ENCODE data around the gene HEBP1. TPM values are rescaled to one million over a fixed set of nuclear protein-coding genes. Genes with fewer than 3 reads are reported as not detected.

The HEBP1 gene
- total RNA-seq, 1 donor from 2014 or later = 109 TPM

GRCh38 chr12:12964255-12964654 is 35.8 kb downstream of the HEBP1 start:
- peaks cover 7% of the 10 kb centered on the region for H3K36me3 Mint-ChIP-seq (ENCODE audit: insufficient read depth)
- no peak for TF ChIP-seq CTCF (IDR thresholded peaks at IDR 0.05; ENCODE audit: unreplicated experiment)
- H3K27ac Mint-ChIP-seq = no peak overlapping the region
- no peak overlapping the region for H3K4me3 Mint-ChIP-seq (ENCODE audit: low read depth)
- no peaks in the 10 kb centered on the region for H3K4me1 Mint-ChIP-seq (ENCODE audit: low read depth)
- no peak for DNase-seq (ENCODE audit: low spot score, unreplicated experiment)
- no peaks in the 10 kb centered on the region for H3K9me3 Mint-ChIP-seq (ENCODE audit: low read depth)
- H3K27me3 Mint-ChIP-seq = no peaks in the 10 kb centered on the region

GRCh38 chr12:12960639-12961209 is 39.3 kb downstream of the HEBP1 start:
- no peak overlapping the region for H3K4me3 Mint-ChIP-seq (ENCODE audit: low read depth)
- H3K4me1 Mint-ChIP-seq (ENCODE audit: low read depth) = no peaks in the 10 kb centered on the region
- no peak overlapping the region for H3K27ac Mint-ChIP-seq
- TF ChIP-seq CTCF (IDR thresholded peaks at IDR 0.05; ENCODE audit: unreplicated experiment) = no peak
- no peaks in the 10 kb centered on the region for H3K9me3 Mint-ChIP-seq (ENCODE audit: low read depth)
- no peak for DNase-seq (ENCODE audit: low spot score, unreplicated experiment)
- H3K36me3 Mint-ChIP-seq (ENCODE audit: insufficient read depth) = peaks cover 2% of the 10 kb centered on the region
- no peaks in the 10 kb centered on the region for H3K27me3 Mint-ChIP-seq

- no peaks in the 10 kb centered on the region for H3K36me3 Mint-ChIP-seq (ENCODE audit: insufficient read depth)
- no peak overlapping the region for H3K4me3 Mint-ChIP-seq (ENCODE audit: low read depth)
- H3K27ac Mint-ChIP-seq = peak overlapping the region; percentile 6
- no peaks in the 10 kb centered on the region for H3K27me3 Mint-ChIP-seq
- no peaks in the 10 kb centered on the region for H3K9me3 Mint-ChIP-seq (ENCODE audit: low read depth)
- TF ChIP-seq CTCF (IDR thresholded peaks at IDR 0.05; ENCODE audit: unreplicated experiment) = no peak
- DNase-seq (ENCODE audit: low spot score, unreplicated experiment) = no peak
- peaks cover 3% of the 10 kb centered on the region for H3K4me1 Mint-ChIP-seq (ENCODE audit: low read depth)
These were observed 41.2 kb downstream of the HEBP1 start for GRCh38 chr12:12958886-12959285.

- peaks cover 4% of the 10 kb centered on the region for H3K36me3 Mint-ChIP-seq (ENCODE audit: insufficient read depth)
- peaks cover under 1% of the 10 kb centered on the region for H3K27me3 Mint-ChIP-seq
- peaks cover 3% of the 10 kb centered on the region for H3K4me1 Mint-ChIP-seq (ENCODE audit: low read depth)
- no peak overlapping the region for H3K27ac Mint-ChIP-seq
- H3K9me3 Mint-ChIP-seq (ENCODE audit: low read depth) = peaks cover 6% of the 10 kb centered on the region
- no peak overlapping the region for H3K4me3 Mint-ChIP-seq (ENCODE audit: low read depth)
- no peak for TF ChIP-seq CTCF (IDR thresholded peaks at IDR 0.05; ENCODE audit: unreplicated experiment)
- no peak for DNase-seq (ENCODE audit: low spot score, unreplicated experiment)
These were observed 45.0 kb downstream of the HEBP1 start for GRCh38 chr12:12954878-12955625.

GRCh38 chr12:12954356-12954755 is 45.7 kb downstream of the HEBP1 start:
- Mint-ChIP-seq H3K4me1 (ENCODE audit: low read depth) (peaks cover 3% of the 10 kb centered on the region), H3K27ac (no peak overlapping the region), H3K9me3 (ENCODE audit: low read depth) (peaks cover 9% of the 10 kb centered on the region), H3K4me3 (ENCODE audit: low read depth) (no peak overlapping the region), H3K27me3 (peaks cover 4% of the 10 kb centered on the region), H3K36me3 (ENCODE audit: insufficient read depth) (peaks cover 9% of the 10 kb centered on the region)
- TF ChIP-seq CTCF (IDR thresholded peaks at IDR 0.05; ENCODE audit: unreplicated experiment) = no peak
- no peak for DNase-seq (ENCODE audit: low spot score, unreplicated experiment)
